Endothelial cell of umbilical vein (primary cell): ENCODE data around the gene TICAM1. TPM values are rescaled to one million over a fixed set of nuclear protein-coding genes. Genes with fewer than 3 reads are reported as not detected.
A peak's percentile ranks its signal among the peaks of the same experiment; 100 is the strongest.

ENCODE experiments used
- BruUV-seq: library from RNA; stranded (reverse); fragments of 400-500 nt; replicated peaks from 2 replicates; lab custom pipeline; 2021; lab: Mats Ljungman, UMichigan
- CTCF ChIA-PET: fragments of 300-600, 350-600 bp; sonication (Branson Sonifier 250); formaldehyde crosslinking; loops from one replicate; lab custom pipeline; 2021; ENCODE audit warnings: antibody characterized with exemption, inconsistent platforms; lab: Charles Lee
- POLR2A ChIA-PET: fragments of 300-600, 350-600 bp; sonication (Branson Sonifier 250); formaldehyde crosslinking; loops from one replicate; lab custom pipeline; 2021; ENCODE audit warnings: antibody characterized with exemption, inconsistent platforms; lab: Charles Lee
- DNase-seq: peaks from one replicate; pipeline ENCODE4 v3.0.0-alpha.2; 2011; ENCODE audit warnings: low read depth, low spot score
- FAIRE-seq: peaks from 2 replicates; lab custom pipeline; 2011; peaks lifted over from hg19 to GRCh38; lab: Jason Lieb, UNC
- H2AFZ ChIP-seq: 2 replicates; pipeline ENCODE4 v1.6.0; 2012; ENCODE audit warnings: low read depth, low read length, control low read depth, inconsistent platforms
- H3K27ac ChIP-seq: 2 replicates; pipeline ENCODE4 v1.5.1; 2011; ENCODE audit warnings: low read depth, mild to moderate bottlenecking, control low read depth, low read length, moderate library complexity; ENCODE audit not compliant: insufficient read depth
- H3K27me3 ChIP-seq, 2 experiments: 2 replicates each; pipeline versions ENCODE4 v1.6.0 to v1.6.1; 2011; ENCODE audit warnings: low read length in 2 of 2, mixed read lengths in 1 of 2; ENCODE audit not compliant: control insufficient read depth in 2 of 2, insufficient read depth in 2 of 2
- H3K36me3 ChIP-seq, 2 experiments: 2 replicates in 1 of 2; 3 replicates in 1 of 2; pipeline ENCODE4 v1.5.1; 2011; ENCODE audit warnings: low read length in 2 of 2, mild to moderate bottlenecking in 1 of 2, moderate library complexity in 1 of 2; ENCODE audit not compliant: control insufficient read depth in 2 of 2, insufficient read depth in 2 of 2; ENCODE audit errors: extremely low read depth in 1 of 2
- H3K4me1 ChIP-seq: 3 replicates; pipeline ENCODE4 v1.5.1; 2011; ENCODE audit warnings: mild to moderate bottlenecking, low read length; ENCODE audit not compliant: control insufficient read depth, insufficient read depth; ENCODE audit errors: extremely low read depth
- H3K4me2 ChIP-seq: 2 replicates; pipeline ENCODE4 v1.6.1; 2011; ENCODE audit warnings: low read length, control low read depth, mixed read lengths; ENCODE audit not compliant: insufficient read depth
- H3K4me3 ChIP-seq, 3 experiments: fragments of 200-600 bp in 1 of 3; sonication (generic), shearing (Covaris generic) in 1 of 3; replicated peaks in 1 of 3; 2 replicates each; pipeline ENCODE4 v1.5.1; 2011 to 2016; ENCODE audit warnings: control low read depth in 3 of 3, low read length in 3 of 3, mild to moderate bottlenecking in 2 of 3, inconsistent platforms in 1 of 3, low read depth in 1 of 3, moderate library complexity in 1 of 3; ENCODE audit not compliant: insufficient read depth in 1 of 3
- H3K79me2 ChIP-seq: 2 replicates; pipeline ENCODE4 v1.6.0; 2012; ENCODE audit warnings: low read length, inconsistent platforms; ENCODE audit not compliant: control insufficient read depth, insufficient read depth
- H3K9ac ChIP-seq: replicated peaks from 2 replicates; pipeline ENCODE3; 2011; ENCODE audit warnings: low read length, control low read depth; ENCODE audit not compliant: insufficient read depth; ENCODE audit errors: extremely low read depth
- H3K9me1 ChIP-seq: replicated peaks from 3 replicates; pipeline ENCODE4 v1.6.0; 2011; ENCODE audit warnings: mild to moderate bottlenecking, low read length; ENCODE audit not compliant: control insufficient read depth, insufficient read depth; ENCODE audit errors: extremely low read depth
- H3K9me3 ChIP-seq: replicated peaks from 2 replicates; pipeline ENCODE4 v1.5.1; 2012; ENCODE audit warnings: low read length, inconsistent platforms; ENCODE audit not compliant: control insufficient read depth, insufficient read depth
- H4K20me1 ChIP-seq: replicated peaks from 2 replicates; pipeline ENCODE3; 2011; ENCODE audit warnings: mild to moderate bottlenecking, low read length; ENCODE audit not compliant: control insufficient read depth, insufficient read depth; ENCODE audit errors: extremely low read depth
- CTCF ChIP-seq, 2 donors: IDR thresholded peaks; 1 replicate in 1 of 2; 2 replicates in 1 of 2; pipeline ENCODE4 v1.5.1; 2011; ENCODE audit warnings: low read length in 2 of 2, mild to moderate bottlenecking in 2 of 2, moderate library complexity in 2 of 2, control low read depth in 1 of 2, inconsistent platforms in 1 of 2, low read depth in 1 of 2; ENCODE audit not compliant: insufficient read depth in 1 of 2; ENCODE audit errors: extremely low read depth in 1 of 2
- EZH2 ChIP-seq: IDR thresholded peaks from 2 replicates; pipeline ENCODE4 v1.6.1; 2012; ENCODE audit warnings: borderline replicate concordance, low read depth, mild to moderate bottlenecking, moderate library complexity, low read length, inconsistent platforms; ENCODE audit not compliant: severe bottlenecking
- FOS ChIP-seq: IDR thresholded peaks from 2 replicates; pipeline ENCODE4 v1.6.1; 2011; ENCODE audit warnings: mild to moderate bottlenecking, low read length, moderate library complexity, borderline replicate concordance; ENCODE audit not compliant: insufficient read depth
- GATA2 ChIP-seq: IDR thresholded peaks from 2 replicates; pipeline ENCODE4 v1.7.0; 2011; ENCODE audit warnings: low read depth, mild to moderate bottlenecking, moderate library complexity, mixed read lengths, low read length; ENCODE audit not compliant: insufficient read length, insufficient read depth
- JUN ChIP-seq: IDR thresholded peaks from 2 replicates; pipeline ENCODE4 v1.6.1; 2011; ENCODE audit warnings: borderline replicate concordance, low read depth; ENCODE audit not compliant: insufficient read length, insufficient read depth
- MAX ChIP-seq: IDR thresholded peaks from 2 replicates; pipeline ENCODE4 v1.6.1; 2011; ENCODE audit not compliant: insufficient read depth, insufficient read length
- MYC ChIP-seq: IDR thresholded peaks from one replicate; pipeline ENCODE4 v1.6.1; 2011; ENCODE audit warnings: mild to moderate bottlenecking, low read depth, low read length
- POLR2A ChIP-seq: IDR thresholded peaks from 2 replicates; pipeline ENCODE4 v1.6.1; 2012; ENCODE audit warnings: low read depth, mild to moderate bottlenecking, control low read depth, low read length
- POLR2AphosphoS5 ChIP-seq: IDR thresholded peaks from 2 replicates; pipeline ENCODE4 v1.6.1; 2012; ENCODE audit warnings: low read depth, mild to moderate bottlenecking, control low read depth, low read length, moderate library complexity; ENCODE audit not compliant: insufficient read depth
- dilution Hi-C: fragments of 300-500 bp; cut with MboI; formaldehyde crosslinking; loops from one replicate; pipeline ENCODE4 v1.15.0; 2019; ENCODE audit warnings: low sequenced_read_pairs; ENCODE audit not compliant: extremely low pct_ligation_motif_present
- intact Hi-C: fragments of 100-400 bp; cut with micrococcal nuclease; formaldehyde crosslinking; loops from one replicate; pipeline ENCODE4 v1.10.0; 2022
- polyA plus RNA-seq, 4 experiments: library from polyadenylated mRNA; depleted of rRNA in 3 of 4; stranded (reverse) in 3 of 4; unstranded in 1 of 4; fragments of >200 nt; gene quantifications; 2 replicates each; pipeline versions ENCODE4 v1.2.1 to v1.2.3, GENCODE V29; 2011 to 2012; ENCODE audit warnings: missing spikeins in 1 of 4
- total RNA-seq: library from RNA; stranded (reverse); gene quantifications from 2 replicates; pipeline ENCODE4 v1.2.3, GENCODE V29; 2021

The TICAM1 gene
- total and polyA plus RNA-seq, 2 donors (not counting 3 experiments of a cell fraction or from before 2014, with no cell fraction given): 4.8 to 17.6 TPM

- DNase-seq (no peak), FAIRE-seq (no peak)
- dilution Hi-C loops (no loop called here), intact Hi-C loops (loop anchor here (1.0 kb wide), 2 partner anchors 16 to 20 kb away; no protein-coding TSS in a partner anchor)
- Histone ChIP-seq H3K27ac (peak overlapping the region; percentile 90), H3K79me2 (peaks cover 35% of the 10 kb centered on the region), H3K9me1 (no peaks in the 10 kb centered on the region), H3K4me1 (peaks cover 8% of the 10 kb centered on the region), H3K9me3 (no peaks in the 10 kb centered on the region), H4K20me1 (no peaks in the 10 kb centered on the region), H3K4me3 (peak overlapping the region; percentile 97 to 100 (median 98)), H3K36me3 (no peaks in the 10 kb centered on the region), H3K9ac (peak overlapping the region; percentile 92), H3K27me3 (no peaks in the 10 kb centered on the region), H2AFZ (no peak overlapping the region), H3K4me2 (peak overlapping the region; percentile 70)
- ChIA-PET CTCF (interaction anchor here (0.9 to 7.5 kb wide), 6 partner anchors 8 to 80 kb away, joined by 3 to 47 read pairs (median 6); partner anchors contain the start of gene PLIN3), POLR2A (no interaction called here)
- TSS peak; percentile 71 for BruUV-seq
- no peak for TF ChIP-seq POLR2A
- no peak for TF ChIP-seq FOS
- no peak for TF ChIP-seq EZH2
- TF ChIP-seq POLR2AphosphoS5: no peak
- TF ChIP-seq GATA2: no peak
- no peak for TF ChIP-seq MAX
- no peak for TF ChIP-seq JUN
- TF ChIP-seq CTCF (IDR thresholded peaks at IDR 0.05; ENCODE audit: extremely low read depth in 1 of 2, insufficient read depth in 1 of 2, low read depth in 1 of 2, low read length in 2 of 2): no peak
- TF ChIP-seq MYC: no peak
These were observed 695 bp downstream of the TICAM1 start for GRCh38 chr19:4830768-4831265.
